OCI-LY1 (cell line): ENCODE results near the gene EXOC6.

Experiments used
- H2AFZ ChIP-seq: fragments of 200-600 bp; sonication (generic), shearing (Covaris generic); 2 replicates; pipeline ENCODE4 v1.6.0; 2014; ENCODE audit warnings: antibody characterized with exemption, mild to moderate bottlenecking, low read length
- H3F3A ChIP-seq: fragments of 200-600 bp; sonication (generic), shearing (Covaris generic); 2 replicates; pipeline ENCODE4 v1.6.0; 2014; ENCODE audit warnings: mild to moderate bottlenecking, antibody characterized with exemption, low read length, moderate library complexity; ENCODE audit not compliant: insufficient read depth
- H3K27ac ChIP-seq: fragments of 200-600 bp; sonication (generic); 2 replicates; pipeline ENCODE4 v1.5.1; 2014; ENCODE audit warnings: low read length, mixed run types, mild to moderate bottlenecking, low read depth; ENCODE audit not compliant: poor library complexity, severe bottlenecking
- H3K27me3 ChIP-seq: fragments of 200-600 bp; sonication (generic); 2 replicates; pipeline ENCODE4 v1.6.0; 2014; ENCODE audit warnings: antibody characterized with exemption, mild to moderate bottlenecking, low read length, moderate library complexity; ENCODE audit not compliant: insufficient read depth
- H3K36me3 ChIP-seq: fragments of 200-600 bp; sonication (generic); 2 replicates; pipeline ENCODE4 v1.6.1; 2014; ENCODE audit warnings: mild to moderate bottlenecking, antibody characterized with exemption, low read length, moderate library complexity, mixed read lengths; ENCODE audit not compliant: insufficient read depth
- H3K4me1 ChIP-seq: fragments of 200-600 bp; sonication (generic); 2 replicates; pipeline ENCODE4 v1.5.1; 2014; ENCODE audit warnings: mild to moderate bottlenecking, low read length, moderate library complexity; ENCODE audit not compliant: insufficient read depth, severe bottlenecking
- H3K4me2 ChIP-seq: fragments of 200-600 bp; sonication (generic), shearing (Covaris generic); 2 replicates; pipeline ENCODE4 v1.6.1; 2014; ENCODE audit warnings: low read length
- H3K4me3 ChIP-seq: fragments of 200-600 bp; sonication (generic); 2 replicates; pipeline ENCODE4 v1.5.1; 2014; ENCODE audit warnings: low read length, low read depth, mild to moderate bottlenecking, mixed read lengths; ENCODE audit not compliant: poor library complexity, severe bottlenecking
- H3K79me2 ChIP-seq: fragments of 200-600 bp; shearing (Covaris generic); 2 replicates; pipeline ENCODE4 v1.6.1; 2016; ENCODE audit warnings: mixed run types, low read length, mixed read lengths; ENCODE audit not compliant: insufficient read depth
- H3K9ac ChIP-seq: fragments of 200-600 bp; sonication (generic), shearing (Covaris generic); 2 replicates; pipeline ENCODE4 v1.6.1; 2014; ENCODE audit warnings: mild to moderate bottlenecking, low read length, mixed read lengths
- H3K9me2 ChIP-seq: fragments of 200-600 bp; sonication (generic), shearing (Covaris generic); 2 replicates; pipeline ENCODE4 v1.6.1; 2014; ENCODE audit warnings: low read depth, mild to moderate bottlenecking, low read length, mixed read lengths
- H3K9me3 ChIP-seq: fragments of 200-600 bp; shearing (Covaris generic); 2 replicates; pipeline ENCODE4 v1.6.1; 2014; ENCODE audit warnings: low read length, mixed read lengths
- H4K20me1 ChIP-seq: fragments of 200-600 bp; sonication (generic), shearing (Covaris generic); 2 replicates; pipeline ENCODE4 v1.6.0; 2016; ENCODE audit warnings: mild to moderate bottlenecking, low read length; ENCODE audit not compliant: insufficient read depth
- EZH2 ChIP-seq: fragments of 200-600 bp; sonication (generic), shearing (Covaris generic); IDR thresholded peaks from 2 replicates; pipeline ENCODE4 v1.8.0; 2017; ENCODE audit warnings: borderline replicate concordance, mixed run types, mild to moderate bottlenecking, antibody characterized with exemption, low read length, moderate library complexity, mixed read lengths
- TF ChIP-seq, protein P1 (sequence below): fragments of 200-600 bp; sonication (generic), shearing (Covaris generic); IDR thresholded peaks from 2 replicates; pipeline ENCODE4 v1.5.1; 2017; ENCODE audit warnings: mild to moderate bottlenecking, antibody characterized with exemption, low read length, moderate library complexity, mixed read lengths

The EXOC6 gene

DNA sequence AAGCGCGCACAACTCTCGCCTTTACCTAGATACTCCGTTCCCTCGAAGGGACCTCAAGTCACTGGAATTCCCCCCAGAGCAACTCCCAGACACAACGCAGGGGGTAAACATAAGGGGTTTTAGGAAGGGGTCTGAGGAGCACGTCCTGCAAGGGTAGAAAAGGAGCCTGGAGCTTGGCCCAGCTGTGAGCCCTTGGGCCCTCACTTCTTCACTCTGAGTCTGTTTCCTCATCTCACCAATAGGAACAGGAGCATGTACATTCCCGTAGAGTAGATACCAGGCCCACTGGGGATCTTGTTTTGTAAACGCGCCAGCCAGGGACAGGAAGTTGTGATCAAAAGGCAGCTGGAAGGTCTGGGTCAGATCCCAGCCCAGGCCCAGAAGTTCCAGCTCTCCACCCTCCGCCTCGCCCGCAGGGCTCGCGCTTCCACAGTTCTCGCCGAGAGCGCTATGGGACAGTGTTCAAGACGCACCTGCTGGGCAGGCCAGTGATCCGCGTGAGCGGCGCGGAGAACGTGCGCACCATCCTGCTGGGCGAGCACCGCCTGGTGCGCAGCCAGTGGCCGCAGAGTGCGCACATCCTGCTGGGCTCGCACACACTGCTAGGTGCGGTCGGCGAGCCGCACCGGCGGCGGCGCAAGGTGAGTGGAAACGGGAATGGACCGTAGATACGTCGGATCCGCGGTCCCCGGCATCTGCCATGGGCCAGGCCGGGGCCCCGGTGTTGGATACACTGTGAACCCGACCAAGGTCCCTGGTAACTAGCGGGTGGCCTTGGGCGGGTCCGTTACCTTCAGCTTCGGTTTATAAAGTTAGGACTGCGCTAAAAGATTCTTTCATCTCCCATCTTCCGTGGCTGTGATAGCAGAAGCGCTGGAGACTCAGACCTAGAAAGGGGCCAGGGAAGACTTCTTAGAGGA lies 213.5 kb downstream of the EXOC6 start:
- Histone ChIP-seq H3K4me1 (peaks cover 7% of the 10 kb centered on the region), H3K4me2 (peak overlapping the region; percentile 61)

DNA sequence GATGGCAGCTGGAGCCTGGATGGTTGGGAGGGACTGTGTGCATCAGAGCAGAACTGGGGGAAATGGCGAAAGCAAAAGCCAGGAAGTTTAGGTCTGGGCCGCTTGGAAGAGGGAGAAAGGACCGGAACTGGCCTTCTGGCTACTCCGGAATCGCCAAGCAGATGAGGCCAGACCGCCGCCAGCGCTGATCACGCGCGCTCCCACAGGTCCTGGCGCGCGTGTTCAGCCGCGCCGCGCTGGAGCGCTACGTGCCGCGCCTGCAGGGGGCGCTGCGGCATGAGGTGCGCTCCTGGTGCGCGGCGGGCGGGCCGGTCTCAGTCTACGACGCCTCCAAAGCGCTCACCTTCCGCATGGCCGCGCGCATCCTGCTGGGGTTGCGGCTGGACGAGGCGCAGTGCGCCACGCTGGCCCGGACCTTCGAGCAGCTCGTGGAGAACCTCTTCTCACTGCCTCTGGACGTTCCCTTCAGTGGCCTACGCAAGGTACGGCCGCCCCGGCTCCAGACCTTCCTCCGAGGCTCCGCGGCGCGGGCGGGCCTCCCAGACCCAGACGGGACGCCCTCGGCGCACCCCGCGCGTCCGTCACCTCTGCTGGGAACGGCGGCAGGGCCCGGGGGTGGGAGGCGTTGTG lies 214.3 kb downstream of the EXOC6 start:
- no peaks in the 10 kb centered on the region for H3K9me3 ChIP-seq
- H3K9me2 ChIP-seq, result no peaks in the 10 kb centered on the region
- H3K27ac ChIP-seq, result no peak overlapping the region
- peak overlapping the region; percentile 54 for H3K4me3 ChIP-seq
- H4K20me1 ChIP-seq, result no peaks in the 10 kb centered on the region
- H3K79me2 ChIP-seq, result no peaks in the 10 kb centered on the region
- H3K4me1 ChIP-seq, result peaks cover 7% of the 10 kb centered on the region
- H3K27me3 ChIP-seq, result no peaks in the 10 kb centered on the region
- no peaks in the 10 kb centered on the region for H3K36me3 ChIP-seq
- no peak for TF ChIP-seq EZH2
- TF ChIP-seq, protein P1, sequence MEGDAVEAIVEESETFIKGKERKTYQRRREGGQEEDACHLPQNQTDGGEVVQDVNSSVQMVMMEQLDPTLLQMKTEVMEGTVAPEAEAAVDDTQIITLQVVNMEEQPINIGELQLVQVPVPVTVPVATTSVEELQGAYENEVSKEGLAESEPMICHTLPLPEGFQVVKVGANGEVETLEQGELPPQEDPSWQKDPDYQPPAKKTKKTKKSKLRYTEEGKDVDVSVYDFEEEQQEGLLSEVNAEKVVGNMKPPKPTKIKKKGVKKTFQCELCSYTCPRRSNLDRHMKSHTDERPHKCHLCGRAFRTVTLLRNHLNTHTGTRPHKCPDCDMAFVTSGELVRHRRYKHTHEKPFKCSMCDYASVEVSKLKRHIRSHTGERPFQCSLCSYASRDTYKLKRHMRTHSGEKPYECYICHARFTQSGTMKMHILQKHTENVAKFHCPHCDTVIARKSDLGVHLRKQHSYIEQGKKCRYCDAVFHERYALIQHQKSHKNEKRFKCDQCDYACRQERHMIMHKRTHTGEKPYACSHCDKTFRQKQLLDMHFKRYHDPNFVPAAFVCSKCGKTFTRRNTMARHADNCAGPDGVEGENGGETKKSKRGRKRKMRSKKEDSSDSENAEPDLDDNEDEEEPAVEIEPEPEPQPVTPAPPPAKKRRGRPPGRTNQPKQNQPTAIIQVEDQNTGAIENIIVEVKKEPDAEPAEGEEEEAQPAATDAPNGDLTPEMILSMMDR, result peak; percentile 36
- H3K4me2 ChIP-seq, result peak overlapping the region; percentile 61
- H3F3A ChIP-seq, result no peaks in the 10 kb centered on the region
- no peak overlapping the region for H3K9ac ChIP-seq
- H2AFZ ChIP-seq, result no peak overlapping the region

More for the DNA sequence above, 213.5 kb downstream of the EXOC6 start:
- Histone ChIP-seq H2AFZ (no peak overlapping the region), H3F3A (no peaks in the 10 kb centered on the region), H3K9me2 (no peaks in the 10 kb centered on the region), H3K79me2 (no peaks in the 10 kb centered on the region), H3K9me3 (no peaks in the 10 kb centered on the region), H3K36me3 (no peaks in the 10 kb centered on the region), H4K20me1 (no peaks in the 10 kb centered on the region), H3K27ac (no peak overlapping the region), H3K4me3 (peak overlapping the region; percentile 54), H3K9ac (no peak overlapping the region), H3K27me3 (no peaks in the 10 kb centered on the region)
- no peak for TF ChIP-seq EZH2
- TF ChIP-seq, protein P1, result no peak

DNA sequence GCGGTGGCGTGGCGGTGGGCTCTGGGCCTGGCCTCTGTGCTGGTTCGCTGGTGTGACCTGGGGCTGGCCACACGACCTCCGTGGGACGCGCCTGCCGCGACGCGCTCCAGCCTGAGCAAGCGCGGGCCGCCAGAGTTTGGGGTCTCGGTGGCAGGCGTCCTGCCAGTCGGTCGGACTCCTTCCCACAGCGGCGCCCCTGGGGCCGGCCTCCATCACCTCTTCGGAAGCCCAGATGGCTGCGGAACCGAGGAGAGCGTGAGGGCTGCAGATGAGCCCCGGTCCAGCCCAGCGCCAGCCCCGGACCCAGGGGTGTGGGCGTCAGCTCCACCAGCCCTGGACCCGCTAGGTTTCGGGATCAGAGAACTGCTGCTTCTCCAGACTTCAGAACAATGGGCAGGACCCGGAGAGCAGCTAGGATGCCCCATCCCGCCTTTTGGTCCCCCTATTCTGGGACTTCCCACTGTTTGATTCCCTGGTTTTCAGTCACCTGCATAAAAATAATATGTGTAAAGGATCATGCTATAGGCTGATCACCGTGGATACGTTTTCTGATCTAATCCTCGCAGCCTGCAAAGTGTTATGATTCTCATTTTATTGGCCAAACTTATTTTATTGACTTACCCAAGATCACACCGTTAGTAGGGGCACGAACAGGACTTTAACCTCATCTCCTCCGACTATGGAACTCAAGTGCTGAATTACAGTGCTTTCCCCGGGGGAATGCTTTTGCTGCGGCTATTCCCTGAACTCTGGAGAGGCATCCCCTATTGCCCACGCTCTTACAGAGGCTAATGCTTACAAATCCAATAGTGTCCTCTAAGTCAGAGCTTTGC lies 215.0 kb downstream of the EXOC6 start:
- Histone ChIP-seq H4K20me1 (no peaks in the 10 kb centered on the region), H3K9me3 (no peaks in the 10 kb centered on the region), H2AFZ (no peak overlapping the region), H3K9me2 (no peaks in the 10 kb centered on the region), H3K4me1 (peaks cover 7% of the 10 kb centered on the region), H3K9ac (no peak overlapping the region), H3K79me2 (no peaks in the 10 kb centered on the region), H3K4me3 (no peak overlapping the region), H3K36me3 (no peaks in the 10 kb centered on the region), H3K27ac (no peak overlapping the region), H3K27me3 (no peaks in the 10 kb centered on the region), H3K4me2 (no peak overlapping the region), H3F3A (no peaks in the 10 kb centered on the region)
- TF ChIP-seq EZH2, result no peak
- TF ChIP-seq, protein P1, result no peak
